GM19438 (cell line): ENCODE measurements around the gene PLEKHG3.
A peak's percentile ranks its signal among the peaks of the same experiment; 100 is the strongest.

Experiments used
- ATAC-seq: cut with Tn5 transposase; IDR thresholded peaks from one replicate; pipeline ENCODE4 v1.9.1; 2021; ENCODE audit warnings: low read depth; ENCODE audit not compliant: unreplicated experiment

The PLEKHG3 gene

GRCh38 chr14:64762044-64763034, 58.1 kb downstream of the PLEKHG3 start:
- ATAC-seq, result no peak

GRCh38 chr14:64763085-64763782, 59.0 kb downstream of the PLEKHG3 start:
- no peak for ATAC-seq

GRCh38 chr14:64763801-64764621, 59.8 kb downstream of the PLEKHG3 start:
- no peak for ATAC-seq

- peak; percentile 53 for ATAC-seq
These were observed 60.7 kb downstream of the PLEKHG3 start for GRCh38 chr14:64764641-64765520.

- no peak for ATAC-seq
These were observed 61.6 kb downstream of the PLEKHG3 start for GRCh38 chr14:64765740-64766302.

- no peak for ATAC-seq
These were observed 62.4 kb downstream of the PLEKHG3 start for GRCh38 chr14:64766430-64767151.

GRCh38 chr14:64767215-64767964, 63.2 kb downstream of the PLEKHG3 start:
- ATAC-seq, result no peak

- no peak for ATAC-seq
These were observed 64.3 kb downstream of the PLEKHG3 start for GRCh38 chr14:64768401-64769095.

- ATAC-seq, result no peak
These were observed 65.1 kb downstream of the PLEKHG3 start for GRCh38 chr14:64769096-64770020.

GRCh38 chr14:64770751-64771150, 66.5 kb downstream of the PLEKHG3 start:
- no peak for ATAC-seq

- no peak for ATAC-seq
These were observed 66.9 kb downstream of the PLEKHG3 start for GRCh38 chr14:64771161-64771560.

GRCh38 chr14:64772397-64772950, 68.2 kb downstream of the PLEKHG3 start:
- no peak for ATAC-seq

GRCh38 chr14:64773046-64773445, 68.8 kb downstream of the PLEKHG3 start:
- no peak for ATAC-seq

GRCh38 chr14:64773577-64773976, 69.4 kb downstream of the PLEKHG3 start:
- no peak for ATAC-seq

- no peak for ATAC-seq
These were observed 70.0 kb downstream of the PLEKHG3 start for GRCh38 chr14:64774272-64774671.

- no peak for ATAC-seq
These were observed 71.0 kb downstream of the PLEKHG3 start for GRCh38 chr14:64775081-64775777.
